OCI-LY7 (cell line): ENCODE measurements around the gene METTL17. TPM values are rescaled to one million over a fixed set of nuclear protein-coding genes. Genes with fewer than 3 reads are reported as not detected.

Experiments used
- BruUV-seq: library from RNA; stranded (reverse); fragments of 400-500 nt; replicated peaks from 2 replicates; lab custom pipeline; 2021; lab: Mats Ljungman, UMichigan
- CTCF ChIA-PET: fragments of 300-600 bp; sonication (Branson Sonifier 250); formaldehyde crosslinking; loops from one replicate; lab custom pipeline; 2022; ENCODE audit warnings: antibody characterized with exemption; ENCODE audit not compliant: unreplicated experiment; lab: Charles Lee
- POLR2A ChIA-PET: fragments of 300-600 bp; sonication (Branson Sonifier 250); formaldehyde crosslinking; loops from one replicate; lab custom pipeline; 2022; ENCODE audit warnings: antibody characterized with exemption; lab: Charles Lee
- DNase-seq: peaks from one replicate; pipeline ENCODE4 v3.0.0-alpha.2; 2015; ENCODE audit warnings: low spot score
- H2AFZ ChIP-seq: fragments of 200-600 bp; sonication (generic), shearing (Covaris generic); 2 replicates; pipeline ENCODE4 v1.6.1; 2014; ENCODE audit warnings: mild to moderate bottlenecking, antibody characterized with exemption, low read length, moderate library complexity
- H3K27ac ChIP-seq: fragments of 200-600 bp; sonication (generic); 2 replicates; pipeline ENCODE4 v1.5.1; 2014; ENCODE audit warnings: mixed run types, low read depth, mild to moderate bottlenecking, moderate library complexity, low read length, inconsistent platforms; ENCODE audit not compliant: poor library complexity, severe bottlenecking
- H3K36me3 ChIP-seq: fragments of 200-600 bp; sonication (generic); 2 replicates; pipeline ENCODE4 v1.6.1; 2014; ENCODE audit warnings: mild to moderate bottlenecking, antibody characterized with exemption, low read length, moderate library complexity, mixed read lengths; ENCODE audit not compliant: insufficient read depth
- H3K4me1 ChIP-seq: fragments of 200-600 bp; sonication (generic); 2 replicates; pipeline ENCODE4 v1.5.1; 2014; ENCODE audit warnings: mild to moderate bottlenecking, low read length; ENCODE audit not compliant: insufficient read depth, poor library complexity, severe bottlenecking
- H3K4me2 ChIP-seq: fragments of 200-600 bp; sonication (generic); 2 replicates; pipeline ENCODE4 v1.6.1; 2014; ENCODE audit warnings: mild to moderate bottlenecking, low read length
- H3K4me3 ChIP-seq: fragments of 200-600 bp; sonication (generic); 2 replicates; pipeline ENCODE4 v1.5.1; 2014; ENCODE audit warnings: mild to moderate bottlenecking, low read depth, low read length; ENCODE audit not compliant: poor library complexity, severe bottlenecking
- H3K79me2 ChIP-seq: fragments of 200-600 bp; sonication (generic); 2 replicates; pipeline ENCODE4 v1.6.1; 2016; ENCODE audit warnings: low read depth, mild to moderate bottlenecking, low read length, moderate library complexity, mixed read lengths; ENCODE audit not compliant: insufficient read depth
- H3K9me2 ChIP-seq: fragments of 200-600 bp; sonication (generic); 2 replicates; pipeline ENCODE4 v1.6.1; 2016; ENCODE audit warnings: mild to moderate bottlenecking, low read length, mixed read lengths; ENCODE audit not compliant: insufficient read depth
- H3K9me3 ChIP-seq: fragments of 200-600 bp; sonication (generic); 2 replicates; pipeline ENCODE4 v1.6.1; 2014; ENCODE audit warnings: mild to moderate bottlenecking, mixed run types, low read length, mixed read lengths
- H4K20me1 ChIP-seq: fragments of 200-600 bp; sonication (generic); 2 replicates; pipeline ENCODE4 v1.6.1; 2014; ENCODE audit warnings: mild to moderate bottlenecking, antibody characterized with exemption, low read length, moderate library complexity, mixed read lengths; ENCODE audit not compliant: insufficient read depth
- CTCF ChIP-seq: fragments of 200-600 bp; sonication (generic); conservative IDR thresholded peaks from 2 replicates; pipeline ENCODE4 v1.5.1; 2014; ENCODE audit warnings: mild to moderate bottlenecking, antibody characterized with exemption, low read length, moderate library complexity, mixed read lengths
- EZH2phosphoT487 ChIP-seq: fragments of 200-600 bp; sonication (generic); IDR thresholded peaks from 2 replicates; pipeline ENCODE4 v1.6.1; 2018; ENCODE audit warnings: low read depth, borderline replicate concordance, mild to moderate bottlenecking, mixed run types, antibody characterized with exemption, low read length, moderate library complexity, mixed read lengths
- intact Hi-C: fragments of 100-400 bp; cut with micrococcal nuclease; formaldehyde crosslinking; loops from one replicate; pipeline ENCODE4 v1.10.0; 2022; ENCODE audit not compliant: unreplicated experiment
- total RNA-seq, 2 experiments: library from RNA; depleted of rRNA in 1 of 2; stranded (reverse); fragments of >200 nt in 1 of 2; shearing (Covaris generic) in 1 of 2; gene quantifications; 2 replicates each; pipeline ENCODE4 v1.2.3, GENCODE V29; 2014 to 2022

Gene METTL17
- total RNA-seq, 2 experiments from 2014 or later, result 92.0 to 117 TPM

- H3K4me2 ChIP-seq, result no peak within 1 kb of the TSS
- CTCF ChIA-PET, result interaction anchor here (0.6 kb wide), 1 partner anchor 1392 kb away, joined by 3 read pairs; no protein-coding TSS in a partner anchor
Measured at GRCh38 chr14:21029917-21030316, 40.1 kb downstream of the METTL17 start, which contains the start of gene TPPP2. TSS of gene TPPP2 (plus strand) at chr14:21030217. CDS start at chr14:21030582, 365 bp downstream.

GRCh38 chr14:21030531-21030930 lies 40.8 kb downstream of the METTL17 start:
- no peak overlapping the region for H2AFZ ChIP-seq
- CTCF ChIA-PET, result no interaction called here
- H3K79me2 ChIP-seq, result no peaks in the 10 kb centered on the region
- intact Hi-C loops, result no loop called here
- no peak overlapping the region for H3K4me3 ChIP-seq
- POLR2A ChIA-PET, result no interaction called here
- no peaks in the 10 kb centered on the region for H3K9me3 ChIP-seq
- TF ChIP-seq EZH2phosphoT487, result no peak
- TF ChIP-seq CTCF, result no peak
- BruUV-seq, result no TSS peak
- no peaks in the 10 kb centered on the region for H4K20me1 ChIP-seq
- H3K9me2 ChIP-seq, result no peaks in the 10 kb centered on the region
- no peak overlapping the region for H3K4me2 ChIP-seq
- H3K36me3 ChIP-seq, result no peaks in the 10 kb centered on the region
- H3K27ac ChIP-seq, result no peak overlapping the region
- no peaks in the 10 kb centered on the region for H3K4me1 ChIP-seq
- no peak for DNase-seq

More at GRCh38 chr14:21029917-21030316, 40.1 kb downstream of the METTL17 start, which contains the start of gene TPPP2:
- Histone ChIP-seq H3K9me2 (no peaks in the 10 kb centered on the region), H3K9me3 (no peaks in the 10 kb centered on the region), H3K79me2 (no peaks in the 10 kb centered on the region), H3K4me1 (no peaks in the 10 kb centered on the region), H3K27ac (no peak within 1 kb of the TSS), H4K20me1 (no peaks in the 10 kb centered on the region), H3K4me3 (no peak within 1 kb of the TSS), H3K36me3 (no peaks in the 10 kb centered on the region), H2AFZ (no peak within 1 kb of the TSS)
- DNase-seq, result no peak
- POLR2A ChIA-PET, result no interaction called here
- TF ChIP-seq EZH2phosphoT487 (no peak), CTCF (no peak)
- no TSS peak for BruUV-seq
- intact Hi-C loops, result no loop called here

GRCh38 chr14:21032326-21033132 lies 42.7 kb downstream of the METTL17 start:
- Histone ChIP-seq H3K79me2 (no peaks in the 10 kb centered on the region), H3K4me1 (no peaks in the 10 kb centered on the region), H3K4me2 (no peak overlapping the region), H3K27ac (no peak overlapping the region), H4K20me1 (no peaks in the 10 kb centered on the region), H3K9me2 (no peaks in the 10 kb centered on the region), H3K9me3 (no peaks in the 10 kb centered on the region), H2AFZ (no peak overlapping the region), H3K4me3 (no peak overlapping the region), H3K36me3 (no peaks in the 10 kb centered on the region)
- ChIA-PET CTCF (interaction anchor here (2.2 kb wide), 1 partner anchor 17 kb away, joined by 10 read pairs; no protein-coding TSS in a partner anchor), POLR2A (interaction anchor here (1.0 kb wide), 1 partner anchor 11 kb away, joined by 4 read pairs; no protein-coding TSS in a partner anchor)
- intact Hi-C loops, result no loop called here
- DNase-seq, result no peak
- BruUV-seq, result no TSS peak
- TF ChIP-seq CTCF, result no peak
- no peak for TF ChIP-seq EZH2phosphoT487
